Activated CD4-positive, alpha-beta T cell treated with anti-CD3 and anti-CD28 coated beads for 36 hours (primary cell): ENCODE results near the gene TOE1. TPM values are rescaled to one million over a fixed set of nuclear protein-coding genes. Genes with fewer than 3 reads are reported as not detected.
"Not testable (repeated sequence)": the region's sequence is repeated elsewhere in the genome, so short reads cannot be mapped to it uniquely, and the experiment has no call there.

Experiments
- ATAC-seq: fragments of 200-7000 bp; cut with Tn5 transposase; one replicate; pipeline ENCODE4 v1.10.0; 2021; ENCODE audit warnings: mild to moderate bottlenecking, moderate library complexity
- CTCF ChIA-PET: fragments of 350-600 bp; sonication (Branson Sonifier 250); formaldehyde crosslinking; loops from one replicate; lab custom pipeline; 2021; ENCODE audit warnings: antibody characterized with exemption; lab: Charles Lee
- POLR2A ChIA-PET: fragments of 350-600 bp; sonication (Branson Sonifier 250); formaldehyde crosslinking; loops from one replicate; lab custom pipeline; 2021; ENCODE audit warnings: antibody characterized with exemption, inconsistent platforms; lab: Charles Lee
- DNase-seq: peaks from one replicate; pipeline ENCODE4 v3.0.0-alpha.2; 2020
- H3K27ac Mint-ChIP-seq: one replicate; pipeline ENCODE4 v1.8.0; 2021; ENCODE audit warnings: mixed read lengths
- H3K27me3 Mint-ChIP-seq: one replicate; pipeline ENCODE4 v1.8.0; 2021; ENCODE audit warnings: mixed read lengths
- H3K36me3 Mint-ChIP-seq: one replicate; pipeline ENCODE4 v1.8.0; 2021; ENCODE audit warnings: low read depth, mixed read lengths
- H3K4me1 Mint-ChIP-seq: one replicate; pipeline ENCODE4 v1.8.0; 2021; ENCODE audit warnings: mixed read lengths
- H3K4me3 Mint-ChIP-seq: one replicate; pipeline ENCODE4 v1.8.0; 2021; ENCODE audit warnings: mild to moderate bottlenecking, moderate library complexity, mixed read lengths
- H3K9me3 Mint-ChIP-seq: one replicate; pipeline ENCODE4 v1.8.0; 2021; ENCODE audit warnings: low read depth, mixed read lengths
- intact Hi-C, 2 experiments: fragments of 100-400 bp; cut with DNase I in 1 of 2; cut with micrococcal nuclease in 1 of 2; formaldehyde crosslinking; loops; one replicate each; pipeline versions ENCODE4 v1.14.2 to v1.15.1; 2022 to 2024; cut with DNase I, micrococcal nuclease
- total RNA-seq, 2 experiments: library from RNA; stranded (reverse); gene quantifications; one replicate each; pipeline ENCODE4 v1.2.3, GENCODE V29; 2021

TOE1 gene
- total RNA-seq, 2 experiments from 2014 or later = 29.8 to 42.3 TPM

DNA sequence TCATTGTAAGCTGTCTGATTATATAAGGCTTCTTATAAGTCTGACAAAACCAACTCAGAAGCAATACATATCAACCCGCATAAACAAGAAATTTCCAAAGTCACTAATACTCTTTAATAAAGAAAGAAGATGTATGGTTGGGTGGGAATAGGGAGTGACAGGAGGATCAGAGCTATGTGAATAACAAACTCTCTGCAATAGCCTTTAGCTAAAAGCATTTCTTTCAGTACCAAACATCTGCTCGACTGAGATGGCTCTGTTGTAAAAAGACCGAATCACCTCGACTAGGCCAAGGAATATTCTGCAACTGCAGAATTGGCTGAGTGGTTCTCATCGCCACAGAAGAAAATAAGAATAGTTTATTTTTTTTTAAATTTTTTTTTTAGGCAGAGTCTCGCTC, 39.6 kb downstream of the TOE1 start:
- intact Hi-C loops = no loop called here
- H3K4me3 Mint-ChIP-seq = no peak overlapping the region
- CTCF ChIA-PET = no interaction called here
- H3K4me1 Mint-ChIP-seq = no peaks in the 10 kb centered on the region
- ATAC-seq = no peak
- no peaks in the 10 kb centered on the region for H3K36me3 Mint-ChIP-seq
- H3K27me3 Mint-ChIP-seq = no peaks in the 10 kb centered on the region
- DNase-seq = no peak
- POLR2A ChIA-PET = no interaction called here
- H3K27ac Mint-ChIP-seq = no peak overlapping the region
- no peaks in the 10 kb centered on the region for H3K9me3 Mint-ChIP-seq

DNA sequence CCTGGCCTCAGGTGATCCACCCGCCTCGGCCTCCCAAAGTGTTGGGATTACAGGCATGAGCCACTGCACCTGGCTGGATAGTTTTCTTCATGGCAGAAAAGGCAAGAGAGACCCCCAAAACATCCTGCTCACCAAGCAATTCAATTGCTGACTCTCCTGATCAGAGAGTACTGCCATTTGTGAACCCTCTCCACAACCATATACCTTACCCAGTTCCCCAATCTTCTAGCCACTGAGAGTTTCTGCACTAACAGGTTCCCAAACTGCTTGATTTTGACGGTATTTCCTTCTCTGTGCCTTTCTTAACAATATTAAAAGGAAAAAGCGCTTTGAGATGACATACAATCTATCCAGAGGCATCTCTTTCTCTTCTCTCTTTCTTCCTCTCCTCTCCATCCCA, 40.2 kb downstream of the TOE1 start:
- ATAC-seq = no peak
- POLR2A ChIA-PET = no interaction called here

DNA sequence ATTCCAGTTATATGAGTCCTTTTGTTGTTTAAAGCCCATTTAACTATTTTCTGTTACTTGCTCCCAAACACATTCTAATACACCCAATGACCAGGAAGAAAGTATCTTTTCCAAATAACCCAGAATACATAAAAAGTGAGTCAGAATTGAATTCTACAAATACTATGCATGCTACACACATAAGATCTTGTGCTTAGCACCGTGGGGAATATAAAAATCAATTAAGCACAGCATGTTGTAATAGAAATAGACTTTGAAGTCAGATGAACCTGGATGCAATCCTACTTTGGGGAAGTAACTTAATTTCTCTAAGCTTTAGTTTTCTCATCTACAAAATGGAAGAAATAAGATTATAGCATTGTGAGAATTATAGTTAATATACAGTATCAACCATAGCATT, 40.8 kb downstream of the TOE1 start:
- Mint-ChIP-seq H3K27ac (no peak overlapping the region), H3K36me3 (no peaks in the 10 kb centered on the region), H3K27me3 (no peaks in the 10 kb centered on the region), H3K4me1 (no peaks in the 10 kb centered on the region), H3K4me3 (no peak overlapping the region), H3K9me3 (no peaks in the 10 kb centered on the region)
- ATAC-seq (no peak), DNase-seq (no peak)
- CTCF ChIA-PET = no interaction called here
- intact Hi-C loops = no loop called here
- POLR2A ChIA-PET = no interaction called here

More for the DNA sequence above, 40.2 kb downstream of the TOE1 start:
- no peak for DNase-seq
- Mint-ChIP-seq H3K4me3 (no peak overlapping the region), H3K27me3 (no peaks in the 10 kb centered on the region), H3K36me3 (no peaks in the 10 kb centered on the region), H3K27ac (no peak overlapping the region), H3K9me3 (no peaks in the 10 kb centered on the region), H3K4me1 (no peaks in the 10 kb centered on the region)
- intact Hi-C loops = no loop called here
- CTCF ChIA-PET = no interaction called here

DNA sequence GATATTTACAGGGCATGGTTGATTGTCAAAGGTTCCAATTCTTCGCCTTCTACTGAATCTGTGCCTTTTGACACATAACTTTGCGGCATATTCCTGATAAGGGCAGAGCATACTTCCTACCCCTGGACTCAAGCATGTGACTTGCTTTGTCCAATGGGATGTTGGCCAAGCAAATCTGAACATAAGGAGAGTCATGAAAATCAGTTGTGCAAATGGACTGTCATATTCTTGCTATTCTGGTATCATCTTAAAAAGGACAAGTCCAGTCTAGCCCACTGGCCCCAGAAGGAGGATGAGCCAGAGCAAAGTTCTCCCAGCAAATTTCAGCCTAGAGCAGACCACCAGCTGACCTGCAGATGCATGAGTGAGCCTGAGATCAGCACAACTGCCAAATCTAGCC, 41.3 kb downstream of the TOE1 start:
- Mint-ChIP-seq H3K9me3 (no peaks in the 10 kb centered on the region), H3K36me3 (no peaks in the 10 kb centered on the region), H3K4me3 (no peak overlapping the region), H3K27me3 (no peaks in the 10 kb centered on the region), H3K4me1 (no peaks in the 10 kb centered on the region), H3K27ac (no peak overlapping the region)
- DNase-seq (no peak), ATAC-seq (no peak)
- CTCF ChIA-PET = no interaction called here
- POLR2A ChIA-PET = interaction anchor here (0.6 kb wide), 1 partner anchor 110 kb away, joined by 3 read pairs; no protein-coding TSS in a partner anchor
- intact Hi-C loops = no loop called here

DNA sequence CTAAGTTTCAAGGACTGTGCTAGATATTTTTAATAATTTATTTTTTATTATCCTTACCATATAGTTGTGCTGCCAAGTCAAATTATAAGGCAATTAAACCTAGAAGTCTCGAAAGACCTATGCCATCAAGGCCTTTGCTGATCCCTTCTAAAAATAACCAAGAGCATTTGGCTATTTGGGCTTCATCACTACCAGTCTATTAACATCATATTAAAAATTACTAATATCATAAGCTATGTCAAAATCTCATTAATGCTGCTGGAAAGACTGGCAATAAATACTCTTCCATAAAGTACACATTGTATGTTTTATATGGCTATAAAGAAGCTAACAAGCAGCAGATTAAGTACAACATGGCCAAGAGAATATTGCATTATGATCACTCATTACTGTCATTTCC, 43.2 kb downstream of the TOE1 start:
- DNase-seq (no peak), ATAC-seq (no peak)
- Mint-ChIP-seq H3K36me3 (no peaks in the 10 kb centered on the region), H3K4me1 (no peaks in the 10 kb centered on the region), H3K9me3 (no peaks in the 10 kb centered on the region), H3K4me3 (no peak overlapping the region), H3K27me3 (no peaks in the 10 kb centered on the region), H3K27ac (no peak overlapping the region)
- intact Hi-C loops = no loop called here
- ChIA-PET POLR2A (no interaction called here), CTCF (interaction anchor here (0.5 to 0.6 kb wide), 2 partner anchors 353 to 567 kb away, joined by 3 read pairs; no protein-coding TSS in a partner anchor)

DNA sequence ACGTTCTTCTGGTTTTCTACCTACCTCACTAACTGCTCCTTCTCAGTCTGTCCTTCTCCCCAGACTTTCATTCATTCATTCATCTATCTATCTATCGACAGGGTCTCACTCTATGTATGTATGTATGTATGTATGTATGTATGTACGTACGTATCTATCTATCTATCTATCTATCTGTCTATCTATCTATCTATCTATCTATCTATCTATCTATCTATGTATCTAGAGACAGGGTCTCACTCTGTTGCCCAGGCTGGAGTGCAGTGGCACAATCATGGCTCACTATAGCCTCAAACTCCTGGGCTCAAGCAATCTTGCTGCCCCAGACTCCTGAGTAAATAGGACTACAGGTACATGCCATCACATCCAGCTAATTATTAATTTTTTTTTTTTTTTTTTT, 44.2 kb downstream of the TOE1 start:
- POLR2A ChIA-PET, ATAC-seq, CTCF ChIA-PET: not testable (repeated sequence)

DNA sequence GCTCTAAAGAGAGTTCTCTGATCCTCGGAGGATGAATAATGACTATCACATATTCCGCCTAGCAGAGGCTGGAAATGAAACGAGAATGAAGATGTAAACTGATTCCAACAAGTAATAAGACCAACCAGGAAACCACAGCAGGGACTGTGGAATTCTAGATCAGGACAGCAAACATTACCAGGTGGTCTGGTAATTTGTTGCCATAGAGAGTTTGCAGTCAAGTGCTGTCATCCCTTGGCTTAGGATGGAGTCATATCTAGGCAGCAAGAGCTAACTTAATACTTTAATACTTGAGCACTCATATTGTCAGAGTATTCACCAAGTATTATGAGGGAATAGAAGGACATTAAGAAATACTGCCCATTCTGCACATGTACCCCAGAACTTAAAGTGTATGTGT, 45.3 kb downstream of the TOE1 start:
- no peak overlapping the region for H3K4me3 Mint-ChIP-seq

More for the DNA sequence above, 44.2 kb downstream of the TOE1 start:
- H3K9me3 Mint-ChIP-seq, H3K4me1 Mint-ChIP-seq, H3K4me3 Mint-ChIP-seq, intact Hi-C loops, H3K27me3 Mint-ChIP-seq, H3K36me3 Mint-ChIP-seq, DNase-seq, H3K27ac Mint-ChIP-seq: not testable (repeated sequence)

DNA sequence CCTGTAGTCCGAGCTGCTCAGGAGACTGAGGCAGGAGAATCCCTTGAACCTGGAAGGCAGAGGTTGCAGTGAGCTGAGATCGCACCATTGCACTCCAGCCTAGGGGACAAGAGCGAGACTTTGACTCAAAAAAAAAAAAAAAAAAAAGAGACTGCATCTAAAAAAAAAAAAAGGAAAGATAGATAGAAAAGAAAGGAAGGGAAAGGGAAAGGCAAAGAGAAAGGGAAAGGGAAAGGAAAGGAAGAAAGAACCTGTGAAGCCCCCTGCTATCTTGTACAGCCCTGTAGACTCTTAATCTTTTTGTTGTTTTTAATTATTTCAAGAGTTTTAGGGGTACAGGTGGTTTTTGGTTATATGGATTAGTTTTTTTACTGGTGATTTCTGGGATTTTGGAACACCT, 46.2 kb downstream of the TOE1 start:
- ATAC-seq (no peak), DNase-seq (no peak)
- Mint-ChIP-seq H3K4me3 (no peak overlapping the region), H3K36me3 (no peaks in the 10 kb centered on the region), H3K27ac (no peak overlapping the region), H3K4me1 (no peaks in the 10 kb centered on the region), H3K9me3 (no peaks in the 10 kb centered on the region), H3K27me3 (no peaks in the 10 kb centered on the region)
- ChIA-PET POLR2A (no interaction called here), CTCF (interaction anchor here (0.6 kb wide), 1 partner anchor 58 kb away, joined by 3 read pairs; no protein-coding TSS in a partner anchor)
- intact Hi-C loops = no loop called here

More for the DNA sequence above, 45.3 kb downstream of the TOE1 start:
- Mint-ChIP-seq H3K9me3 (no peaks in the 10 kb centered on the region), H3K4me1 (no peaks in the 10 kb centered on the region), H3K27ac (no peak overlapping the region), H3K27me3 (no peaks in the 10 kb centered on the region), H3K36me3 (no peaks in the 10 kb centered on the region)
- intact Hi-C loops = no loop called here
- ChIA-PET POLR2A (no interaction called here), CTCF (no interaction called here)
- no peak for ATAC-seq
- no peak for DNase-seq

Other genes starting within 250 kb of the TOE1 start
- under 1 TPM; 0.63 to 0.69 TPM for gene ZSWIM5, start 133.6 kb upstream of the TOE1 start, total RNA-seq
- gene HPDL, start 13.3 kb upstream of the TOE1 start, total RNA-seq = 10 to 100 TPM; 12.7 to 17.9 TPM
- gene MUTYH, start 270 bp downstream of the TOE1 start, total RNA-seq = 10 to 100 TPM; 48.6 to 53.7 TPM
- gene TESK2, start 151.0 kb downstream of the TOE1 start, total RNA-seq = 1 to 10 TPM; 3.1 to 3.3 TPM
- 1 to 10 TPM; 3.5 to 4.4 TPM for gene CCDC163, start 159.9 kb downstream of the TOE1 start, total RNA-seq
- gene MMACHC, start 160.1 kb downstream of the TOE1 start, total RNA-seq = 1 to 10 TPM; 8.1 to 9.6 TPM
- gene PRDX1, start 181.7 kb downstream of the TOE1 start, total RNA-seq = 100 to 1,000 TPM; 473 to 580 TPM
- 100 to 1,000 TPM; 140 to 181 TPM for gene AKR1A1, start 210.7 kb downstream of the TOE1 start, total RNA-seq
- gene NASP, start 243.9 kb downstream of the TOE1 start, total RNA-seq = 100 to 1,000 TPM; 228 to 282 TPM